ENCODE data around the gene ARL5C. TPM values are rescaled to one million over a fixed set of nuclear protein-coding genes. Genes with fewer than 3 reads are reported as not detected.

The ARL5C gene
- total RNA-seq, 4 donors from 2014 or later: not detected

DNA sequence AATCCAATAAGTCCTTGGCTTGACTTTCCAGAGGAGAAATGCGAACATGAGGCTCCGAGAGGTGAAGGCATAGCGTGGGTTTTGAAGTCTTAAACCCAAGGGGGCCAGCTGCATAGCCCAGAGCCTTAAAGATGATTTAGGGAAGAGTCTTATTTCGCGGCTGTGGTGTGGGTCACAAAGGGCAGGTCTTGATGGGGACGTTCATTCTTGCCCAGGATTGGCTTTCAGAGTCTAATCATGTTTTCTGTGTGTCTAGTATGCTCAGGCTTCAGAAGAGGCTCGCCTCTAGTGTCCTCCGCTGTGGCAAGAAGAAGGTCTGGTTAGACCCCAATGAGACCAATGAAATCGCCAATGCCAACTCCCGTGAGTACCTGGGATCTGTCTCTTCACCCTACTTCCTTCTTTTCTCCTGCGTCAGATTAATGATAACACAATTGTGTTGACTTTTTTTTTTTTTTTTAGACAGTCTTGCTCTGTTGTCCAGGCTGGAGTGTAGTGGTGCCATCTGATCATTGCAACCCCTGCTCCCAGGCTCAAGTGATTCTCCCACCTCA, 35.1 kb upstream of the ARL5C start:
- no peak for DNase-seq
- intact Hi-C loops (cut with DNase I; ENCODE audit: low total_unique reads): no loop called here
- H3K27me3 ChIP-seq: no peaks in the 10 kb centered on the region
- H3K4me1 ChIP-seq: peaks cover 13 to 26% of the 10 kb centered on the region in 2 donors
- no peaks in the 10 kb centered on the region for H3K9me3 ChIP-seq
- TF ChIP-seq, protein P1, sequence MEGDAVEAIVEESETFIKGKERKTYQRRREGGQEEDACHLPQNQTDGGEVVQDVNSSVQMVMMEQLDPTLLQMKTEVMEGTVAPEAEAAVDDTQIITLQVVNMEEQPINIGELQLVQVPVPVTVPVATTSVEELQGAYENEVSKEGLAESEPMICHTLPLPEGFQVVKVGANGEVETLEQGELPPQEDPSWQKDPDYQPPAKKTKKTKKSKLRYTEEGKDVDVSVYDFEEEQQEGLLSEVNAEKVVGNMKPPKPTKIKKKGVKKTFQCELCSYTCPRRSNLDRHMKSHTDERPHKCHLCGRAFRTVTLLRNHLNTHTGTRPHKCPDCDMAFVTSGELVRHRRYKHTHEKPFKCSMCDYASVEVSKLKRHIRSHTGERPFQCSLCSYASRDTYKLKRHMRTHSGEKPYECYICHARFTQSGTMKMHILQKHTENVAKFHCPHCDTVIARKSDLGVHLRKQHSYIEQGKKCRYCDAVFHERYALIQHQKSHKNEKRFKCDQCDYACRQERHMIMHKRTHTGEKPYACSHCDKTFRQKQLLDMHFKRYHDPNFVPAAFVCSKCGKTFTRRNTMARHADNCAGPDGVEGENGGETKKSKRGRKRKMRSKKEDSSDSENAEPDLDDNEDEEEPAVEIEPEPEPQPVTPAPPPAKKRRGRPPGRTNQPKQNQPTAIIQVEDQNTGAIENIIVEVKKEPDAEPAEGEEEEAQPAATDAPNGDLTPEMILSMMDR (IDR thresholded peaks at IDR 0.05): no peak
- TF ChIP-seq POLR2A (IDR thresholded peaks at IDR 0.05): no peak
- peak overlapping the region; percentile 89 to 92 for H3K4me3 ChIP-seq
- H3K36me3 ChIP-seq: no peaks in the 10 kb centered on the region
- peak overlapping the region; percentile 91 to 99 for H3K27ac ChIP-seq

GRCh38 chr17:39200070-39200879, 34.3 kb upstream of the ARL5C start, which contains the start of gene RPL19:
RPL19 (plus strand) TSS chr17:39200283; CDS start chr17:39200345, 62 bp downstream.
- H3K27ac ChIP-seq: peak within 1 kb of the TSS; percentile 91 to 99
- H3K9me3 ChIP-seq: no peaks in the 10 kb centered on the region
- TF ChIP-seq, protein P1 (IDR thresholded peaks at IDR 0.05): peak in 1 of 4 experiments; percentile 5
- TF ChIP-seq POLR2A (IDR thresholded peaks at IDR 0.05): peak; percentile 25 to 50
- peak; percentile 72 to 73 for DNase-seq
- no peaks in the 10 kb centered on the region for H3K36me3 ChIP-seq
- peaks cover 13 to 33% of the 10 kb centered on the region in 2 donors for H3K4me1 ChIP-seq
- H3K4me3 ChIP-seq: peak within 1 kb of the TSS; percentile 89 to 92
- no peaks in the 10 kb centered on the region for H3K27me3 ChIP-seq
- intact Hi-C loops (cut with DNase I; ENCODE audit: low total_unique reads): no loop called here

- Histone ChIP-seq H3K36me3 (no peaks in the 10 kb centered on the region), H3K9me3 (no peaks in the 10 kb centered on the region), H3K27me3 (no peaks in the 10 kb centered on the region), H3K4me1 (peaks cover 13 to 36% of the 10 kb centered on the region in 2 donors), H3K4me3 (peak overlapping the region; percentile 89 to 92), H3K27ac (peak overlapping the region; percentile 91 to 99)
- TF ChIP-seq POLR2A (IDR thresholded peaks at IDR 0.05): peak in 1 of 2 donors; percentile 46
- TF ChIP-seq, protein P1 (IDR thresholded peaks at IDR 0.05): no peak
- intact Hi-C loops (cut with DNase I; ENCODE audit: low total_unique reads): no loop called here
- peak; percentile 85 to 94 for DNase-seq
These were observed 33.8 kb upstream of the ARL5C start for GRCh38 chr17:39199820-39200069.

DNA sequence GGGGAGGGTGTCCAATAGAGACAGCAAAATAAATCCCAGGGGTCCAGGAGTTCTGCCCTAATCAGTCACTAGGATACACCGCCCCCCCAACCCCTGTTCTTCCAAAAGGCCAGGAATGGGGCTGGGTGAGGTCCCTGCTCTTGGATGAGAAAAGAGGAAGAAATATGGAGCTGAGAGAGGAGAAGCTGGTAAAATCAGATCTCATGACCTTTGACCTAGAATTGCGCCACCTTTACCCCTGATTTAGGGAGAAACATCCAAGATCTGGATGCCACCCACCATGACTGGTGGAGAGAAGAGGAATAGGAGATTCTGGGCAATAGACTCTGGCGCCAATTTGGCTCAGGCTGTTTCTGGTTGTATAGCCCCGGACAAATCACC, 32.2 kb upstream of the ARL5C start:
- peaks cover 13 to 36% of the 10 kb centered on the region in 2 donors for H3K4me1 ChIP-seq
- H3K4me3 ChIP-seq: peak overlapping the region; percentile 74 to 77
- H3K9me3 ChIP-seq: no peaks in the 10 kb centered on the region
- peak overlapping the region; percentile 83 to 91 for H3K27ac ChIP-seq
- H3K27me3 ChIP-seq: no peaks in the 10 kb centered on the region
- no peak for DNase-seq
- no peaks in the 10 kb centered on the region for H3K36me3 ChIP-seq
- intact Hi-C loops (cut with DNase I; ENCODE audit: low total_unique reads): no loop called here
- no peak for TF ChIP-seq POLR2A (IDR thresholded peaks at IDR 0.05)
- TF ChIP-seq, protein P1 (IDR thresholded peaks at IDR 0.05): no peak

All from uterus (tissue), 4 donors.